Measurements from ENCODE around the gene HLA-DOA.

The HLA-DOA gene

GRCh38 chr6:33008944-33009861 is at the start of gene HLA-DOA:
Gene HLA-DOA, minus strand, starts transcription at chr6:33009591.
- no peak for DNase-seq (ENCODE audit: low read depth)

GRCh38 chr6:33057222-33058150 is 48.1 kb upstream of the HLA-DOA start:
- no peak for DNase-seq (ENCODE audit: low read depth)

GRCh38 chr6:33053230-33053629 is 43.8 kb upstream of the HLA-DOA start:
- DNase-seq (ENCODE audit: low read depth): no peak

- DNase-seq (ENCODE audit: low read depth): no peak
These were observed 43.2 kb upstream of the HLA-DOA start for GRCh38 chr6:33052627-33053026.

- DNase-seq (ENCODE audit: low read depth): no peak
These were observed 40.8 kb upstream of the HLA-DOA start for GRCh38 chr6:33050014-33050810.

GRCh38 chr6:33049323-33050013 is 40.1 kb upstream of the HLA-DOA start:
- DNase-seq (ENCODE audit: low read depth): no peak

- no peak for DNase-seq (ENCODE audit: low read depth)
These were observed 30.8 kb upstream of the HLA-DOA start for GRCh38 chr6:33040157-33040556.

- no peak for DNase-seq (ENCODE audit: low read depth)
These were observed 27.1 kb upstream of the HLA-DOA start for GRCh38 chr6:33036535-33036934.

GRCh38 chr6:33034554-33034953 is 25.2 kb upstream of the HLA-DOA start:
- DNase-seq (ENCODE audit: low read depth): no peak

GRCh38 chr6:33030245-33030644 is 20.9 kb upstream of the HLA-DOA start:
- no peak for DNase-seq (ENCODE audit: low read depth)

GRCh38 chr6:33029328-33030184 is 20.2 kb upstream of the HLA-DOA start:
- no peak for DNase-seq (ENCODE audit: low read depth)

GRCh38 chr6:33028220-33028849 is 18.9 kb upstream of the HLA-DOA start:
- DNase-seq (ENCODE audit: low read depth): no peak

GRCh38 chr6:33024521-33024920 is 15.1 kb upstream of the HLA-DOA start:
- no peak for DNase-seq (ENCODE audit: low read depth)

GRCh38 chr6:33023536-33023935 is 14.1 kb upstream of the HLA-DOA start:
- DNase-seq (ENCODE audit: low read depth): no peak

GRCh38 chr6:33021917-33022316 is 12.5 kb upstream of the HLA-DOA start:
- DNase-seq (ENCODE audit: low read depth): no peak

GRCh38 chr6:33019372-33019771 is 10.0 kb upstream of the HLA-DOA start:
- DNase-seq (ENCODE audit: low read depth): no peak

- DNase-seq (ENCODE audit: low read depth): peak; percentile 11
These were observed 9.5 kb upstream of the HLA-DOA start for GRCh38 chr6:33018904-33019303.

- no peak for DNase-seq (ENCODE audit: low read depth)
These were observed 9.0 kb upstream of the HLA-DOA start for GRCh38 chr6:33018418-33018817.

- no peak for DNase-seq (ENCODE audit: low read depth)
These were observed 8.4 kb upstream of the HLA-DOA start for GRCh38 chr6:33017694-33018353.
